GM23248 (cell line): Measurements from ENCODE around the gene CREB1. TPM values are rescaled to one million over a fixed set of nuclear protein-coding genes. Genes with fewer than 3 reads are reported as not detected.

Experiments
- DNase-seq: peaks from one replicate; pipeline ENCODE4 v3.0.0-alpha.2; 2015
- H2AFZ ChIP-seq: fragments of 200-600 bp; sonication (generic); 2 replicates; pipeline ENCODE4 v1.6.1; 2016; ENCODE audit warnings: antibody characterized with exemption
- H3F3A ChIP-seq: fragments of 200-600 bp; sonication (generic); 2 replicates; pipeline ENCODE4 v1.6.1; 2016; ENCODE audit warnings: mild to moderate bottlenecking, antibody characterized with exemption, mixed run types; ENCODE audit not compliant: insufficient read depth
- H3K27ac ChIP-seq: fragments of 200-600 bp; sonication (generic); 2 replicates; pipeline ENCODE4 v1.5.1; 2016; ENCODE audit warnings: mild to moderate bottlenecking
- H3K27me3 ChIP-seq: fragments of 200-600 bp; sonication (generic); replicated peaks from 2 replicates; pipeline ENCODE4 v1.6.1; 2016; ENCODE audit warnings: mild to moderate bottlenecking; ENCODE audit not compliant: insufficient read depth
- H3K36me3 ChIP-seq: fragments of 200-600 bp; sonication (generic); 2 replicates; pipeline ENCODE4 v1.6.1; 2016; ENCODE audit warnings: low read depth, mild to moderate bottlenecking
- H3K4me1 ChIP-seq: fragments of 200-600 bp; sonication (generic); 2 replicates; pipeline ENCODE4 v1.6.1; 2016; ENCODE audit warnings: mild to moderate bottlenecking; ENCODE audit not compliant: insufficient read depth
- H3K4me2 ChIP-seq: fragments of 200-600 bp; sonication (generic); one replicate; pipeline ENCODE4 v1.6.1; 2016; ENCODE audit warnings: mild to moderate bottlenecking; ENCODE audit not compliant: unreplicated experiment
- H3K4me3 ChIP-seq: fragments of 200-600 bp; sonication (generic); 2 replicates; pipeline ENCODE4 v1.5.1; 2016; ENCODE audit warnings: mild to moderate bottlenecking
- H3K79me2 ChIP-seq: fragments of 200-600 bp; sonication (generic); 2 replicates; pipeline ENCODE4 v1.6.1; 2016; ENCODE audit warnings: mild to moderate bottlenecking; ENCODE audit not compliant: insufficient read depth
- H3K9ac ChIP-seq: fragments of 200-600 bp; sonication (generic); 2 replicates; pipeline ENCODE4 v1.6.1; 2016; ENCODE audit warnings: mild to moderate bottlenecking
- H3K9me2 ChIP-seq: fragments of 200-600 bp; sonication (generic); 2 replicates; pipeline ENCODE4 v1.6.1; 2016; ENCODE audit warnings: mixed run types, mild to moderate bottlenecking, moderate library complexity; ENCODE audit not compliant: insufficient read depth
- H3K9me3 ChIP-seq: fragments of 200-600 bp; sonication (generic); one replicate; pipeline ENCODE4 v1.6.1; 2017; ENCODE audit warnings: low read depth
- H4K20me1 ChIP-seq: fragments of 200-600 bp; sonication (generic); 2 replicates; pipeline ENCODE4 v1.6.0; 2016; ENCODE audit not compliant: insufficient read depth
- EZH2 ChIP-seq: fragments of 200-600 bp; sonication (generic); IDR thresholded peaks from 2 replicates; pipeline ENCODE4 v1.6.1; 2018; ENCODE audit warnings: antibody characterized with exemption, mild to moderate bottlenecking; ENCODE audit not compliant: insufficient read depth, poor library complexity, severe bottlenecking
- EZH2phosphoT487 ChIP-seq: fragments of 200-600 bp; sonication (generic); IDR thresholded peaks from 2 replicates; pipeline ENCODE4 v1.6.1; 2018; ENCODE audit warnings: antibody characterized with exemption, moderate library complexity, mild to moderate bottlenecking, low read depth; ENCODE audit not compliant: insufficient read depth
- WGBS, 2 experiments: methylation state at CpG; one replicate each; pipeline ENCODE4 v1.1.6; 2015 to 2017; ENCODE audit warnings: low lambda C conversion rate in 2 of 2, low coverage in 1 of 2; ENCODE audit errors: missing lambda C conversion rate in 2 of 2; 5-methylcytosine and 5-hydroxymethylcytosine counted together
- in situ Hi-C: fragments of 300-500 bp; cut with MboI; formaldehyde crosslinking; loops from 2 replicates; pipeline ENCODE4 v1.15.0; 2020
- polyA plus RNA-seq: library from polyadenylated mRNA; unstranded; fragments of >200 nt; fragmentation: Nextera tagmentation; extraction: Ambion mirVana; gene quantifications from 2 replicates; pipeline ENCODE4 v1.2.1, GENCODE V29; 2016
- total RNA-seq: library from RNA; depleted of rRNA; stranded (reverse); fragments of >200 nt; shearing (Covaris generic); gene quantifications from 2 replicates; pipeline ENCODE4 v1.2.3, GENCODE V29; 2014

CREB1 gene
- total and polyA plus RNA-seq, 2 experiments from 2014 or later: 37.7 to 71.8 TPM

DNA sequence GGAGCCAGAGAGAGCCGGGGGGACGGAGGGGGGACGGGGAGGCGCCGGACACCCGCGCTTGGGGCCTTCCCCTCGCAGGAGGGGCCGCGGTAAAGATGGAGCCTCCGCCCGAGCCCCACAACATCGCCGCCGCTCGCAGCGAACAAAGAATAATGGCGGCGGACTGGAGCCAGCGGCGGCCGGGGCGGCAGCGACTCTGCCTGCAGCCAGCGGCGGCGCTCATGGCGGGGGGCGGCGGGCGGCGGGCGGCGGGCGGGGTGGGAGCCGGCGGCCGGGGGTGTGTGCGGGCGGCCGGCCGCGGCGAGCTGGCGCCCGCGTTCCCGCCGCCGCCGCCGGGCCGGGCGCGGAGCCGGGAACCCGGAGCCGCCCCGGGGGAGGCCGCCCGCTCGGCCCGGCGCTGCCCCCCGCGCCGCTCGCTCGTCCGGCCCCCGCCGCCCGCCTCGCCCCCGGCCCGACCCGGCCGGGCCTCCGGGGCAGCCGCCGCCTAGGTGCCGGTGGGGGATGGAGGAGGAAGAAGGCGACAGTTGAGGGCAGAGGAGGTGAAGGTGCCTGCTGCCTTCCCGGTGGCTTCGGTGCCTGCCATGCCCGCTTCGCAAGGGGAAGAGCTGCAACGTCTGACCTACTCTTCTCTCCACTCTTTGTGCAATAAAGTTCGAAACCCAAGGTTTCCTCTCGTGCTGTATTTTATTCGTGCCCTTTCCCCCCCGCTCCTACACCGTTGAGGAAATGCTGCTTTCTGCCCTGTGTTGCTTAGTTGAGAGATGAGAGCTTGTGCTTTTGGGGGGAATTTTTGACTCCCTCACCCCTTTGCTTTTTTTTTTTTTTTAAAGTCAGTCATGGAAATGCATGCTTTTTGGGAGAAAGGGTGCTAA lies 634 bp downstream of the CREB1 start:
- Histone ChIP-seq H3K36me3 (no peaks in the 10 kb centered on the region), H2AFZ (no peak overlapping the region)

GRCh38 chr2:207531032-207531952 lies 1.5 kb downstream of the CREB1 start:
- H3K9me3 ChIP-seq: no peaks in the 10 kb centered on the region
- in situ Hi-C loops: no loop called here
- 4% methylated on average over 20 of the region's 20 CpGs for WGBS, 2 experiments

More for the DNA sequence above, 634 bp downstream of the CREB1 start:
- Histone ChIP-seq H3K4me3 (peak overlapping the region; percentile 100), H3K27ac (peak overlapping the region; percentile 98), H3K79me2 (peaks cover 65% of the 10 kb centered on the region), H4K20me1 (no peaks in the 10 kb centered on the region), H3K9me2 (no peaks in the 10 kb centered on the region), H3K4me1 (peaks cover 51% of the 10 kb centered on the region), H3K9me3 (no peaks in the 10 kb centered on the region), H3K9ac (peak overlapping the region; percentile 99), H3K27me3 (no peaks in the 10 kb centered on the region), H3K4me2 (peak overlapping the region; percentile 91), H3F3A (peaks cover 15% of the 10 kb centered on the region)
- no peak for TF ChIP-seq EZH2
- TF ChIP-seq EZH2phosphoT487: no peak
- DNase-seq: peak; percentile 61
- in situ Hi-C loops: no loop called here
- WGBS, 2 experiments: 2% methylated on average over 22 to 33 of the region's 93 CpGs

GRCh38 chr2:207532676-207533075 lies 2.9 kb downstream of the CREB1 start:
- Histone ChIP-seq H3K4me1 (peaks cover 48% of the 10 kb centered on the region), H3K9me2 (no peaks in the 10 kb centered on the region), H3K9me3 (no peaks in the 10 kb centered on the region), H3K79me2 (peaks cover 88% of the 10 kb centered on the region), H3K9ac (no peak overlapping the region), H3K27ac (no peak overlapping the region), H3F3A (peaks cover 15% of the 10 kb centered on the region), H2AFZ (no peak overlapping the region), H4K20me1 (no peaks in the 10 kb centered on the region), H3K27me3 (no peaks in the 10 kb centered on the region), H3K4me3 (no peak overlapping the region), H3K36me3 (no peaks in the 10 kb centered on the region), H3K4me2 (peak overlapping the region; percentile 91)
- in situ Hi-C loops: no loop called here
- 96 to 98% methylated on average over 9 of the region's 9 CpGs for WGBS, 2 experiments
- TF ChIP-seq EZH2phosphoT487 (no peak), EZH2 (no peak)
- DNase-seq: no peak

More at GRCh38 chr2:207531032-207531952, 1.5 kb downstream of the CREB1 start:
- Histone ChIP-seq H3K4me3 (peak overlapping the region; percentile 100), H4K20me1 (no peaks in the 10 kb centered on the region), H3K9me2 (no peaks in the 10 kb centered on the region), H3K4me2 (peak overlapping the region; percentile 91), H3K27me3 (no peaks in the 10 kb centered on the region), H3K27ac (peak overlapping the region; percentile 96), H2AFZ (no peak overlapping the region), H3F3A (peaks cover 15% of the 10 kb centered on the region), H3K79me2 (peaks cover 74% of the 10 kb centered on the region), H3K9ac (peak overlapping the region; percentile 99), H3K36me3 (no peaks in the 10 kb centered on the region), H3K4me1 (peaks cover 51% of the 10 kb centered on the region)
- DNase-seq: peak; percentile 44
- TF ChIP-seq EZH2phosphoT487: no peak
- no peak for TF ChIP-seq EZH2

DNA sequence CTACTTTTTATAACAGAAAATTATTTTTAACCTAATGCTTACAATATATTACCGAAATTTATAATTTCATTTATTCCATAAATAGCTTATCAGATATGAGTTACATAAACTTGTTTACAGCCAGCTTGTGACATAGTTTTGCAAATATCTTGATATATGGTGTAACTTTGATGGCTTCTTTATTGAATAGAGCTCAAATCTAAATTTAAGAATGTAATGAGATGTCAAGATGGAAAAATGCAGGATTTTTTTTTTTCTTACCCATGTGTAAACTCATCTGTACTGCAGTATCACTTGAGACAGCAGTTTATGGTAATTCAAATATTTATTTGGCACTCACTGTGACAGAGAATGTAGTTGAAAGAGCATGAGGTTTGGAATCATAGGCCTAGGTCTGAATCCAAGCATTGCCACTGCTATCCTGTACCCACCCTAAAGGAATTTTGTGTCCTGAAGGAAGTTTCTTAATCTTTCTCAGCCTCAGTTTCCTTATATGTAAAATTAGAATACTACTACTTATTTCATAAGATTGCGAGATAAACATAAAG lies 3.8 kb downstream of the CREB1 start:
- no peak overlapping the region for H3K27ac ChIP-seq
- WGBS, 2 experiments: 54 to 59% methylated on average over 2 of the region's 2 CpGs
- H3K79me2 ChIP-seq: peaks cover 88% of the 10 kb centered on the region
- peak overlapping the region; percentile 91 for H3K4me2 ChIP-seq
- H3F3A ChIP-seq: peaks cover 15% of the 10 kb centered on the region
- no peaks in the 10 kb centered on the region for H3K9me2 ChIP-seq
- H3K27me3 ChIP-seq: no peaks in the 10 kb centered on the region
- in situ Hi-C loops: no loop called here
- H3K4me1 ChIP-seq: peaks cover 39% of the 10 kb centered on the region
- no peak overlapping the region for H3K9ac ChIP-seq
- TF ChIP-seq EZH2: no peak
- H2AFZ ChIP-seq: no peak overlapping the region
- no peak for DNase-seq
- 0 out of 2 replicates have a peak, but pooled peaks cover 1% of the 10 kb centered on the region for H3K36me3 ChIP-seq
- H4K20me1 ChIP-seq: no peaks in the 10 kb centered on the region
- H3K4me3 ChIP-seq: no peak overlapping the region
- H3K9me3 ChIP-seq: no peaks in the 10 kb centered on the region
